Testis (tissue), 2 donors: ENCODE measurements around the gene L3MBTL3.

Experiments used
- CTCF ChIP-seq, 3 experiments: fragments of 450-650 bp in 2 of 3; fragments of 200-600 bp in 1 of 3; sonication (generic) in 1 of 3; IDR thresholded peaks; one replicate each; pipeline ENCODE4 v1.5.1; 2016 to 2019; ENCODE audit warnings: antibody characterized with exemption in 3 of 3, mild to moderate bottlenecking in 2 of 3, moderate library complexity in 1 of 3
- POLR2A ChIP-seq: fragments of 450-650 bp; IDR thresholded peaks from one replicate; pipeline ENCODE4 v1.6.1; 2017; ENCODE audit warnings: antibody characterized with exemption, mild to moderate bottlenecking, moderate library complexity

GRCh38 chr6:129992881-129993280 is 25.5 kb upstream of the L3MBTL3 start:
- no peak for TF ChIP-seq POLR2A
- TF ChIP-seq CTCF (IDR thresholded peaks at IDR 0.05): no peak
